Measurements from ENCODE around the gene PRPF8. TPM values are rescaled to one million over a fixed set of nuclear protein-coding genes. Genes with fewer than 3 reads are reported as not detected.
A peak's percentile ranks its signal among the peaks of the same experiment; 100 is the strongest.

The PRPF8 gene
- total RNA-seq, 1 donor from 2014 or later, result 449 TPM

DNA sequence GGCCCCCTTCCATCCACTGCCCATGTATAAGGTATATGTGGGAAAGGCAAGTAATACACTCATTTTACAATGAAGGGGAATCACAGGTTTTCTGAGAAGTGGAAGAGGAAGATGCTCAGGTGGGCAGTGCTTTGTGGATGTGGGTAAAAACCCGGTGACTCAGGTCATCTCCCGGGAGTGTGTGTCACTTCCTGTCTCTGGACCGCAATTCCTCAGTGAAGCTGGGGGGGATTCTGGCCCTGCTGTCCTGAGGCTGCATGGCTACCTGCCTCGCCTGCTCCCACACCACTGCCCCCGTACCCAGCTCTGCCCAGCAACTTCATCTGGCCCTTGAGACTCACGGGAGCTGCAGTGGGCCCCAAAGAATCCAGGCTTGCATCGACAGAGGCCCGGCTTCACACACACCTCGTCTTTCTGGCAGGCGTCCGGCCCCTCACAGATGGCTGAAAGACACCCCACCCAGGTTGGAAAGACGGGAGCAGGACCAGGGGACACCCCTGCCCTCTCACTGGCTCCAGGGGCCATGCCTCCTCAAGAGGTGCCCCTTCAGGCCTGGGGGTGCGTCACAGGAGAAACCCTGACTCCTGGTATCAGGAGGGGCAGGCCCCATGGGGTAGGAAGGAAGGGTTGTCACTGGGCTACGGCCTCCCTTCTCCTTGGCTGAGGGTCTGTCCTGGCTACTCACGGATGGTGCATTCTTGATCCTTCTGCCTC, 40.0 kb downstream of the PRPF8 start:
- H3K4me1 Mint-ChIP-seq, result peaks cover 34% of the 10 kb centered on the region
- H3K36me3 Mint-ChIP-seq (ENCODE audit: low read depth), result no peaks in the 10 kb centered on the region
- H3K27me3 Mint-ChIP-seq (ENCODE audit: low read depth), result peaks cover 35% of the 10 kb centered on the region
- TF ChIP-seq, protein P1, sequence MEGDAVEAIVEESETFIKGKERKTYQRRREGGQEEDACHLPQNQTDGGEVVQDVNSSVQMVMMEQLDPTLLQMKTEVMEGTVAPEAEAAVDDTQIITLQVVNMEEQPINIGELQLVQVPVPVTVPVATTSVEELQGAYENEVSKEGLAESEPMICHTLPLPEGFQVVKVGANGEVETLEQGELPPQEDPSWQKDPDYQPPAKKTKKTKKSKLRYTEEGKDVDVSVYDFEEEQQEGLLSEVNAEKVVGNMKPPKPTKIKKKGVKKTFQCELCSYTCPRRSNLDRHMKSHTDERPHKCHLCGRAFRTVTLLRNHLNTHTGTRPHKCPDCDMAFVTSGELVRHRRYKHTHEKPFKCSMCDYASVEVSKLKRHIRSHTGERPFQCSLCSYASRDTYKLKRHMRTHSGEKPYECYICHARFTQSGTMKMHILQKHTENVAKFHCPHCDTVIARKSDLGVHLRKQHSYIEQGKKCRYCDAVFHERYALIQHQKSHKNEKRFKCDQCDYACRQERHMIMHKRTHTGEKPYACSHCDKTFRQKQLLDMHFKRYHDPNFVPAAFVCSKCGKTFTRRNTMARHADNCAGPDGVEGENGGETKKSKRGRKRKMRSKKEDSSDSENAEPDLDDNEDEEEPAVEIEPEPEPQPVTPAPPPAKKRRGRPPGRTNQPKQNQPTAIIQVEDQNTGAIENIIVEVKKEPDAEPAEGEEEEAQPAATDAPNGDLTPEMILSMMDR (conservative IDR thresholded peaks at IDR 0.05), result no peak
- no peak overlapping the region for H3K27ac Mint-ChIP-seq (ENCODE audit: unreplicated experiment)
- H3K9me3 Mint-ChIP-seq, result no peaks in the 10 kb centered on the region
- H3K4me3 Mint-ChIP-seq, result peak overlapping the region; percentile 83
- no peak for DNase-seq (ENCODE audit: low read depth, low spot score)

DNA sequence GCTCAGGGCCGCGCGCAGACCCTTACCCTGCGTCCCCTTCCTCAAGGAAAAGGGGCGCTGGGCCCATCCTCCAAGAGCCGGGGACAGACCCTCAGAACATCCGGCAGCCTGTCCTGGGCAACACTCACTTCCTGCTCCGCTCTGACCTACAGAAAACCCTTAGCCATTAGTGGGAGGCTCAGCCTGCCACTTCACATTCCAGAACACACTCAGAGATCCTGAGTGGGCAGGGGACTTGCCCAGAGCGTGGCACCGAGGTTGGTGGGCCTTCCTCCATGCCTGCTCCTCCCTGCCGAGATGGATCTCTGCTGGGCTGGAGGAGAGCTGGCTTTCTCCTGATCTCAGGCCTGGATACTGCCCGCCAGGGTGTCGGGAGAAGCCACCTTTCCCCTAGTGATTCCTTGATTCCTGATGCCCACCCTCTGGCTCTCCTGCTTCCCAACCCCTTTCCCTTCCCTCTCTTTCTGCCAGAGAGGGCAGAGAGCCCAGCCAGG, 40.6 kb downstream of the PRPF8 start:
- TF ChIP-seq, protein P1 (conservative IDR thresholded peaks at IDR 0.05), result no peak
- no peak for DNase-seq (ENCODE audit: low read depth, low spot score)
- Mint-ChIP-seq H3K9me3 (no peaks in the 10 kb centered on the region), H3K36me3 (ENCODE audit: low read depth) (no peaks in the 10 kb centered on the region), H3K27ac (ENCODE audit: unreplicated experiment) (no peak overlapping the region), H3K27me3 (ENCODE audit: low read depth) (peaks cover 35% of the 10 kb centered on the region), H3K4me3 (peak overlapping the region; percentile 83), H3K4me1 (peaks cover 37% of the 10 kb centered on the region)

DNA sequence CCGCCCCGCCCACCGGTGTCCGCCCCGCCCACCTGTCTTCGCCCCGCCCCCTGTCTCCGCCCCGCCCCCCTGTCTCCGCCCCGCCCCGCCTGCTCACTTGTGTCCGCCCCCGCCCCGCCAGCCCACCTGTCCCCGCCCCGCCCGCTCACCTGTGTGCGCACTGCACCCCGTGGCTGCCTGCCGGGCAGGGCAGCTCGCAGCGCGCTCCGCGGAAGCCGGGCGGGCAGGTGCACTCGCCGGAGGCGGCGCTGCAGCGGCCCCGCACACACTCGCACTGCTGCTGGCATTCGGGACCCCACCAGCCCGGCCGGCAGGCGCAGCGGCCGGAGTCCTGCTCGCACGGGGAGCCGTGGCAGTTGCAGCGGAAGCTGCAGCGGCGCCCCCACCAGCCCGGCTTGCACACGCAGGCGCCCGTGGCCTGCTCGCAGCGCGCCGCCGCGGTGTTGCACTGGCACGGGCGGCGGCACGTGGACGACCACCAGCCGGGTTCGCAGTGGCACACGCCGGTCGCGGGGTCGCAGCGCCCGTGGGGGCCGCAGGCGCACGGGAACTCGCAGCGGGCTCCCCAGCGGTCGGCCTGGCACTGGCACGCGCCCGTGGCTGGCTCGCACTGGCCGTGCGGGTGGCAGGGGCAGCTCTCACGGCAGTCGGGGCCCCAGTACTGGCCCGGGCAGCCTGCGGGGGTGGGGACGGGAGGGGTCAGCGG, 41.2 kb downstream of the PRPF8 start:
- Mint-ChIP-seq H3K27me3 (ENCODE audit: low read depth) (peaks cover 35% of the 10 kb centered on the region), H3K9me3 (no peaks in the 10 kb centered on the region), H3K36me3 (ENCODE audit: low read depth) (no peaks in the 10 kb centered on the region), H3K4me3 (no peak overlapping the region), H3K4me1 (peaks cover 43% of the 10 kb centered on the region), H3K27ac (ENCODE audit: unreplicated experiment) (no peak overlapping the region)
- TF ChIP-seq, protein P1 (conservative IDR thresholded peaks at IDR 0.05), result peak; percentile 48
- DNase-seq (ENCODE audit: low read depth, low spot score), result no peak

DNA sequence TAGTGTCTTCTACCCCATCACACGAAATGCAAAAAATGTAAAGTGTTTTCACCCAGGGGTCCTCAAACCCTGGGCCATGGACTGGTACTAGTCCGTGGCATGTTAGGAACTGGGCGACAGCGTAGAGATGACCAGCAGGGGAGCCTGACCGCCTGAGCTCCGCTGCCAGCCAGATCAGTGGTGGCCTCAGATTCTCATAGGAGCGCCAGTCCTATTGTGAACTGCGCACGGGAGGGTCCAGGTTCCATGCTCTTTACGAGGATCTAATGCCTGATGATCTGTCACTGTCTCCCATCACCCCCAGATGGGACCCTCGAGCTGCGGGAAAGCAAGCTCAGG, 43.6 kb downstream of the PRPF8 start:
- Mint-ChIP-seq H3K27me3 (ENCODE audit: low read depth) (peaks cover 33% of the 10 kb centered on the region), H3K4me1 (peaks cover 40% of the 10 kb centered on the region), H3K4me3 (peak overlapping the region; percentile 33), H3K9me3 (no peaks in the 10 kb centered on the region), H3K27ac (ENCODE audit: unreplicated experiment) (no peak overlapping the region), H3K36me3 (ENCODE audit: low read depth) (no peaks in the 10 kb centered on the region)
- TF ChIP-seq, protein P1 (conservative IDR thresholded peaks at IDR 0.05), result no peak
- DNase-seq (ENCODE audit: low read depth, low spot score), result no peak

DNA sequence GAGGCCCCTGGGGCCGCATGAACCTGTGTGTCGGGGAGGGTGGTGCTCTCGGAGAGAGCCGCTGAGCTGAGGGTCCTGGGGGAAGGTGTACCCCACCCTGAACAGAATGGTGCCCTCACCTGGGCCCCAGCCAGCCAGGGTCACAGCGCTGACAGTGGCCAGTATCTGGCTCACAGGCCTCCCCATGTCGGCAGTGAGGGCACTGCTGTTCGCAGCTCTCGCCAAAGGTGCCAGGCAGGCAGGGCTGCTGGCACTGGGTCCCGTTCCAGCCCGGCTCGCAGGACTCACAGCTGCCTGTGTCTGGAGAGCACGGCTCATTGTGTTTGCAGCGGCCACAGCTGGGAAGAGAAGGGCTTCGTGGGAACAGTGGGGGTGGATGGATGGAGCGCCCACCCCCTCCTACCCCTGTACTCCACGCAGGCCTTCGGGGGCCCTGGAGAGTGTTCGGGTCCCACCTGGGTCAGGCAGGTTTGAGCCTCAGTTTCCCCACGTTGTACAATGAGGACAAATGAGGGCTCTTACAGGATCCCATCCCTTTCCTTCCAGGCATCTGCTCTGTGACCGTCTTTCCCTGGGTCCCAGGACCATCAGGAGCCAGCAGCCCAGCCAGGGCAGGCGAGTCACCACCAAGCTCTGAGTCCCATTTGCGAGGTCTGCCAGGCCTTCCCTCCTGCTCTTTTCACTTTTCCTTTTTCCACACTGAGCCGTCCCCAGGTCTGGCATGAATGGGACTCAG, 44.2 kb downstream of the PRPF8 start:
- H3K36me3 Mint-ChIP-seq (ENCODE audit: low read depth), result no peaks in the 10 kb centered on the region
- DNase-seq (ENCODE audit: low read depth, low spot score), result no peak
- peaks cover 29% of the 10 kb centered on the region for H3K27me3 Mint-ChIP-seq (ENCODE audit: low read depth)
- peaks cover 34% of the 10 kb centered on the region for H3K4me1 Mint-ChIP-seq
- H3K9me3 Mint-ChIP-seq, result no peaks in the 10 kb centered on the region
- H3K27ac Mint-ChIP-seq (ENCODE audit: unreplicated experiment), result no peak overlapping the region
- TF ChIP-seq, protein P1 (conservative IDR thresholded peaks at IDR 0.05), result no peak
- H3K4me3 Mint-ChIP-seq, result no peak overlapping the region
